Neutrophil (primary cell): ENCODE results near the gene MSRB1.

ENCODE experiments used
- H3K27ac ChIP-seq: fragments of 200-600 bp; sonication (generic); 2 replicates; pipeline ENCODE4 v1.5.1; 2016; ENCODE audit warnings: mild to moderate bottlenecking, moderate library complexity
- H3K27me3 ChIP-seq: fragments of 200-600 bp; sonication (generic); 2 replicates; pipeline ENCODE4 v1.6.0; 2016; ENCODE audit warnings: mild to moderate bottlenecking
- H3K36me3 ChIP-seq: fragments of 200-600 bp; sonication (generic); 2 replicates; pipeline ENCODE4 v1.5.1; 2017
- H3K4me1 ChIP-seq, 2 experiments: fragments of 200-600 bp in 1 of 2; sonication (generic) in 1 of 2; 1 replicate in 1 of 2; 2 replicates in 1 of 2; pipeline versions ENCODE4 v1.5.1 to v1.6.1; 2013 to 2016; ENCODE audit warnings: low read depth in 1 of 2, low read length in 1 of 2, mild to moderate bottlenecking in 1 of 2, moderate library complexity in 1 of 2; ENCODE audit not compliant: control insufficient read depth in 1 of 2, insufficient read depth in 1 of 2
- H3K4me3 ChIP-seq, 2 experiments: fragments of 200-600 bp in 1 of 2; sonication (generic) in 1 of 2; 1 replicate in 1 of 2; 2 replicates in 1 of 2; pipeline ENCODE4 v1.5.1; 2013 to 2016; ENCODE audit warnings: low read depth in 1 of 2, low read length in 1 of 2, mild to moderate bottlenecking in 1 of 2, moderate library complexity in 1 of 2
- H3K9me3 ChIP-seq: fragments of 200-600 bp; sonication (generic); 2 replicates; pipeline ENCODE4 v1.5.1; 2016
- CTCF ChIP-seq: fragments of 200-600 bp; sonication (generic); IDR thresholded peaks from 2 replicates; pipeline ENCODE4 v1.5.1; 2016; ENCODE audit warnings: antibody characterized with exemption

MSRB1 gene

GRCh38 chr16:1942810-1943726, at the start of gene MSRB1:
Gene MSRB1 (minus strand): TSS chr16:1943199. CDS start chr16:1943156, 43 bp downstream.
- Histone ChIP-seq H3K36me3 (peaks cover 37% of the 10 kb centered on the region), H3K4me1 (peaks cover 44 to 50% of the 10 kb centered on the region in 2 experiments), H3K4me3 (peak within 1 kb of the TSS; percentile 75 to 96), H3K27me3 (no peaks in the 10 kb centered on the region), H3K27ac (peak within 1 kb of the TSS; percentile 99), H3K9me3 (no peaks in the 10 kb centered on the region)
- peak; percentile 53 for TF ChIP-seq CTCF

- Histone ChIP-seq H3K9me3 (peaks cover 5% of the 10 kb centered on the region), H3K27me3 (peaks cover 64% of the 10 kb centered on the region), H3K4me3 (peak overlapping the region; percentile 70 to 71), H3K27ac (peak overlapping the region; percentile 69), H3K4me1 (peaks cover 19 to 28% of the 10 kb centered on the region in 2 experiments), H3K36me3 (peaks cover 5% of the 10 kb centered on the region)
- TF ChIP-seq CTCF = peak; percentile 36
Observed at GRCh38 chr16:1991948-1992703, 49.1 kb upstream of the MSRB1 start.

GRCh38 chr16:1991588-1991947, 48.6 kb upstream of the MSRB1 start:
- H3K27ac ChIP-seq = peak overlapping the region; percentile 69
- TF ChIP-seq CTCF = no peak

GRCh38 chr16:1991135-1991551, 48.1 kb upstream of the MSRB1 start:
- Histone ChIP-seq H3K27ac (no peak overlapping the region), H3K36me3 (no peaks in the 10 kb centered on the region), H3K4me1 (peaks cover 19 to 28% of the 10 kb centered on the region in 2 experiments), H3K4me3 (peak overlapping the region; percentile 70 to 71), H3K9me3 (peaks cover 5% of the 10 kb centered on the region), H3K27me3 (peaks cover 64% of the 10 kb centered on the region)
- no peak for TF ChIP-seq CTCF

More at GRCh38 chr16:1991588-1991947, 48.6 kb upstream of the MSRB1 start:
- Histone ChIP-seq H3K4me3 (peak overlapping the region; percentile 70 to 71), H3K4me1 (peaks cover 19 to 28% of the 10 kb centered on the region in 2 experiments), H3K9me3 (peaks cover 5% of the 10 kb centered on the region), H3K27me3 (peaks cover 64% of the 10 kb centered on the region), H3K36me3 (no peaks in the 10 kb centered on the region)

GRCh38 chr16:1990351-1991134, 47.5 kb upstream of the MSRB1 start:
- H3K4me3 ChIP-seq = peak overlapping the region in 1 of 2 experiments; percentile 70
- H3K27ac ChIP-seq = no peak overlapping the region
- H3K27me3 ChIP-seq = peaks cover 64% of the 10 kb centered on the region
- no peak for TF ChIP-seq CTCF
- peaks cover 19 to 28% of the 10 kb centered on the region in 2 experiments for H3K4me1 ChIP-seq
- peaks cover 5% of the 10 kb centered on the region for H3K9me3 ChIP-seq
- no peaks in the 10 kb centered on the region for H3K36me3 ChIP-seq
